ENCODE results near the gene ASPHD1. TPM values are rescaled to one million over a fixed set of nuclear protein-coding genes. Genes with fewer than 3 reads are reported as not detected.
A peak's percentile ranks its signal among the peaks of the same experiment; 100 is the strongest.

Gene ASPHD1
- total and polyA plus RNA-seq, 2 of the 8 experiments (the other 6 are each of a cell fraction or from before 2014, with no cell fraction given), result 14.5 to 18.6 TPM

GRCh38 chr16:29850998-29851397 is 49.3 kb upstream of the ASPHD1 start:
- Histone ChIP-seq H3K79me2 (ENCODE audit: control insufficient read depth in 1 of 2, insufficient read depth in 2 of 2, low read length in 2 of 2) (no peaks in the 10 kb centered on the region), H3K9me3 (ENCODE audit: insufficient read depth in 2 of 2, low read depth in 1 of 2, low read length in 1 of 2) (no peaks in the 10 kb centered on the region), H2BK5ac (ENCODE audit: low read depth, low read length) (no peak overlapping the region), H3K56ac (replicated peaks; ENCODE audit: insufficient read length, low read depth, low read length) (no peak overlapping the region), H4K20me1 (replicated peaks in 1 of 2; ENCODE audit: control insufficient read depth in 1 of 2, insufficient read depth in 2 of 2, low read length in 2 of 2) (no peaks in the 10 kb centered on the region), H4K5ac (ENCODE audit: insufficient read length, low read depth, low read length) (no peak overlapping the region), H3K79me1 (ENCODE audit: low read depth, low read length) (no peaks in the 10 kb centered on the region), H2AK5ac (ENCODE audit: low read depth, low read length) (no peak overlapping the region), H3K14ac (ENCODE audit: insufficient read length) (no peak overlapping the region), H4K91ac (replicated peaks; ENCODE audit: insufficient read length, low read length) (no peak overlapping the region), H3K9ac (replicated peaks in 1 of 4; ENCODE audit: extremely low read depth in 1 of 4, low read depth in 3 of 4, low read length in 3 of 4) (no peak overlapping the region), H3K4me1 (replicated peaks in 1 of 4; ENCODE audit: control insufficient read depth in 3 of 4, insufficient read depth in 4 of 4, low read length in 3 of 4) (no peaks in the 10 kb centered on the region; a peak in 1 of 7 replicates), H3K4me3 (ENCODE audit: extremely low read depth in 1 of 4, insufficient read depth in 2 of 4, low read depth in 3 of 4, low read length in 4 of 4) (no peak overlapping the region), H3K23me2 (ENCODE audit: low read depth, low read length) (no peaks in the 10 kb centered on the region), H3K4me2 (ENCODE audit: insufficient read depth in 1 of 2, low read depth in 2 of 2, low read length in 2 of 2) (no peak overlapping the region), H2AFZ (ENCODE audit: low read length) (no peak overlapping the region), H3K23ac (ENCODE audit: insufficient read length) (no peak overlapping the region), H3K18ac (ENCODE audit: extremely low read depth, low read length) (no peak overlapping the region; the same call in 1 of the 2 replicates), H3K36me3 (ENCODE audit: control insufficient read depth in 2 of 4, insufficient read depth in 4 of 4, low read length in 3 of 4) (no peaks in the 10 kb centered on the region), H3K4ac (replicated peaks; ENCODE audit: insufficient read length, low read depth, low read length) (no peak overlapping the region), H4K8ac (ENCODE audit: extremely low read depth, insufficient read depth, low read length) (no peak overlapping the region), H2BK12ac (ENCODE audit: low read depth, low read length) (no peak overlapping the region), H3K27me3 (replicated peaks in 1 of 4; ENCODE audit: control insufficient read depth in 3 of 4, extremely low read depth in 1 of 4, insufficient read depth in 3 of 4, low read length in 3 of 4) (no peaks in the 10 kb centered on the region), H3K27ac (ENCODE audit: low read depth, low read length) (no peak overlapping the region), H2BK15ac (ENCODE audit: low read length) (no peak overlapping the region), H2BK20ac (ENCODE audit: low read length) (no peak overlapping the region), H2BK120ac (replicated peaks; ENCODE audit: low read depth, low read length) (no peak overlapping the region)
- FAIRE-seq, result peak; percentile 48
- 92% methylated on average over 3 of the region's 3 CpGs; no CpG with 5 or more reads in 1 of the 2 experiments for WGBS, 2 experiments (ENCODE audit: extremely low coverage in 1 of 2, insufficient coverage in 1 of 2, insufficient read length in 1 of 2, insufficient replicate concordance in 2 of 2, low coverage in 1 of 2, low lambda C conversion rate in 2 of 2, missing lambda C conversion rate in 1 of 2)
- ChIA-PET CTCF (ENCODE audit: partially characterized antibody) (interaction anchor here (0.8 to 15.0 kb wide), 5 partner anchors 11 to 155 kb away, joined by 3 to 212 read pairs (median 4); partner anchors contain the start of genes MVP and PAGR1), POLR2A (ENCODE audit: partially characterized antibody) (interaction anchor here (1.1 to 3.3 kb wide), 3 partner anchors 11 to 31 kb away, joined by 3 to 11 read pairs (median 4); partner anchors contain the start of genes CDIPT and MVP)
- no peak for TF ChIP-seq PHF8 (conservative IDR thresholded peaks at IDR 0.05; ENCODE audit: low read depth, low read length)
- no peak for TF ChIP-seq KDM1A (IDR thresholded peaks at IDR 0.05; ENCODE audit: borderline replicate concordance, low read length)
- TF ChIP-seq USF2 (IDR thresholded peaks at IDR 0.05; ENCODE audit: low read length), result no peak
- TF ChIP-seq SIN3A (conservative IDR thresholded peaks at IDR 0.05 in 1 of 2, IDR thresholded peaks at IDR 0.05 in 1 of 2; ENCODE audit: low read depth in 1 of 2, low read length in 2 of 2), result no peak
- no peak for DNase-seq (ENCODE audit: low read depth in 1 of 2, low spot score in 2 of 2)

Measured in H1 (cell line).